Measurements from ENCODE around the gene IL4. TPM values are rescaled to one million over a fixed set of nuclear protein-coding genes. Genes with fewer than 3 reads are reported as not detected.

Gene IL4
- total RNA-seq, 1 donor from 2014 or later, result not detected

- Histone ChIP-seq H3K27me3 (peaks cover 46% of the 10 kb centered on the region), H3K4me3 (peak overlapping the region; percentile 31), H3K9ac (no peak overlapping the region), H2AFZ (replicated peaks) (peak overlapping the region; percentile 96), H4K20me1 (ENCODE audit: low read depth) (no peaks in the 10 kb centered on the region), H3F3A (ENCODE audit: low read depth) (no peaks in the 10 kb centered on the region), H3K27ac (no peak overlapping the region), H3K36me3 (no peaks in the 10 kb centered on the region), H3K4me2 (peak overlapping the region; percentile 62), H3K79me2 (ENCODE audit: low read depth) (no peaks in the 10 kb centered on the region), H3K4me1 (peaks cover 10% of the 10 kb centered on the region), H3K9me3 (ENCODE audit: low read depth) (no peaks in the 10 kb centered on the region)
- H3K27ac Mint-ChIP-seq, result no peak overlapping the region
- peak; percentile 37 for TF ChIP-seq EZH2phosphoT487 (IDR thresholded peaks at IDR 0.05)
- peak; percentile 28 for TF ChIP-seq CTCF (IDR thresholded peaks at IDR 0.05)
- TF ChIP-seq EZH2 (IDR thresholded peaks at IDR 0.05), result peak; percentile 74
- H3K4me1 Mint-ChIP-seq, result peaks cover 5% of the 10 kb centered on the region
- H3K36me3 Mint-ChIP-seq, result no peaks in the 10 kb centered on the region
- H3K27me3 Mint-ChIP-seq (ENCODE audit: insufficient read depth, low read depth), result peaks cover 33% of the 10 kb centered on the region
- peak overlapping the region; percentile 71 for H3K4me3 Mint-ChIP-seq
- peaks cover 2% of the 10 kb centered on the region for H3K9me3 Mint-ChIP-seq
- peak; percentile 63 for DNase-seq (ENCODE audit: low spot score)
These were observed 17.7 kb upstream of the IL4 start for GRCh38 chr5:132655821-132656773.

DNA sequence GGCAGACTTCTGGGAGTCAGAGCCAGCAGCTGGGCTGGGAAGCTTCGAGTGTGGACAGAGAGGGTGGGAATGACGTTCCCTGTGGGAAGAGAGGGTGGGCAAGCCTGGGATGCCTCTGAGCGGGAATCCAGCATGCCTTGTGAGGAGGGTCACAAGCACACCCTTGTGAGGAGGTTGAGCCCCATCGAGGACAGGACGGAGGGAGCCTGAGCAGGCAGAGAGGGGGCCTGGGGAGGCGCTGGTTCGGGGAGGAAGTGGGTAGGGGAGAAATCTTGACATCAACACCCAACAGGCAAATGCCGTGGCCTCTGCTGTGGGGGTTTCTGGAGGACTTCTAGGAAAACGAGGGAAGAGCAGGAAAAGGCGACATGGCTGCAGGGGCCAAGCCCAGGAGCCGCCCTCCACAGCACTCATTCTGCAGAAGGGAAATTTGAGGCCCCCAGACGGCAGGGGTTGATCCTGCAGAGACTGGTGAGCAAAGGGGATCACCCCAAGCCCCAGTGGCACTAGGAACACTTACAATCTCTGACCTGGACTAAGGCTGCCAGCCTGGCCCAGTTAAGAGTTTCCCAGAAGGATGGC is 16.9 kb upstream of the IL4 start:
- Histone ChIP-seq H3K9me3 (ENCODE audit: low read depth) (no peaks in the 10 kb centered on the region), H3F3A (ENCODE audit: low read depth) (no peaks in the 10 kb centered on the region), H3K4me3 (no peak overlapping the region), H3K27ac (no peak overlapping the region), H3K9ac (no peak overlapping the region), H2AFZ (replicated peaks) (peak overlapping the region; percentile 96), H3K4me2 (peak overlapping the region; percentile 62), H3K4me1 (peaks cover 10% of the 10 kb centered on the region), H3K27me3 (peaks cover 46% of the 10 kb centered on the region), H4K20me1 (ENCODE audit: low read depth) (no peaks in the 10 kb centered on the region), H3K79me2 (ENCODE audit: low read depth) (no peaks in the 10 kb centered on the region), H3K36me3 (no peaks in the 10 kb centered on the region)
- H3K36me3 Mint-ChIP-seq, result no peaks in the 10 kb centered on the region
- peaks cover 2% of the 10 kb centered on the region for H3K9me3 Mint-ChIP-seq
- H3K4me1 Mint-ChIP-seq, result peaks cover 6% of the 10 kb centered on the region
- H3K4me3 Mint-ChIP-seq, result no peak overlapping the region
- H3K27ac Mint-ChIP-seq, result no peak overlapping the region
- peaks cover 33% of the 10 kb centered on the region for H3K27me3 Mint-ChIP-seq (ENCODE audit: insufficient read depth, low read depth)
- TF ChIP-seq CTCF (IDR thresholded peaks at IDR 0.05) (no peak), EZH2 (IDR thresholded peaks at IDR 0.05) (no peak), EZH2phosphoT487 (IDR thresholded peaks at IDR 0.05) (no peak)
- no peak for DNase-seq (ENCODE audit: low spot score)

- TF ChIP-seq CTCF (IDR thresholded peaks at IDR 0.05) (no peak), EZH2phosphoT487 (IDR thresholded peaks at IDR 0.05) (no peak), EZH2 (IDR thresholded peaks at IDR 0.05) (no peak)
- Mint-ChIP-seq H3K27me3 (ENCODE audit: insufficient read depth, low read depth) (peaks cover 33% of the 10 kb centered on the region), H3K9me3 (peaks cover 2% of the 10 kb centered on the region), H3K4me1 (peaks cover 6% of the 10 kb centered on the region), H3K4me3 (peak within 1 kb of the TSS; percentile 16), H3K36me3 (no peaks in the 10 kb centered on the region), H3K27ac (peak within 1 kb of the TSS; percentile 57)
- no peak within 1 kb of the TSS for H3K9ac ChIP-seq
- DNase-seq (ENCODE audit: low spot score), result no peak
- H4K20me1 ChIP-seq (ENCODE audit: low read depth), result no peaks in the 10 kb centered on the region
- no peaks in the 10 kb centered on the region for H3K36me3 ChIP-seq
- peaks cover 46% of the 10 kb centered on the region for H3K27me3 ChIP-seq
- no peaks in the 10 kb centered on the region for H3K9me3 ChIP-seq (ENCODE audit: low read depth)
- H3K27ac ChIP-seq, result no peak within 1 kb of the TSS
- no peak within 1 kb of the TSS for H3K4me3 ChIP-seq
- no peaks in the 10 kb centered on the region for H3F3A ChIP-seq (ENCODE audit: low read depth)
- no peaks in the 10 kb centered on the region for H3K79me2 ChIP-seq (ENCODE audit: low read depth)
- peaks cover 10% of the 10 kb centered on the region for H3K4me1 ChIP-seq
- no peak within 1 kb of the TSS for H2AFZ ChIP-seq (replicated peaks)
- no peak within 1 kb of the TSS for H3K4me2 ChIP-seq
These were observed 16.0 kb upstream of the IL4 start, which contains the start of gene IL13 for GRCh38 chr5:132657676-132658380. Gene IL13, plus strand, starts transcription at chr5:132658173. Its CDS starts 14 bp downstream, at chr5:132658187.
